Right atrium auricular region (tissue), 2 donors: ENCODE data around the gene PDZD2. TPM values are rescaled to one million over a fixed set of nuclear protein-coding genes. Genes with fewer than 3 reads are reported as not detected.

Source experiments
- DNase-seq: peaks from one replicate; pipeline ENCODE4 v3.0.0-alpha.2; 2019; ENCODE audit warnings: low spot score
- H3K27ac ChIP-seq, 2 donors: fragments of 200-600 bp; sonication (generic); 1 replicate in 1 of 2; 2 replicates in 1 of 2; pipeline ENCODE4 v1.5.1; 2016 to 2019
- H3K27me3 ChIP-seq, 2 donors: fragments of 200-600 bp; sonication (generic); one replicate each; pipeline versions ENCODE4 v1.5.1 to v1.6.0; 2017 to 2019
- H3K36me3 ChIP-seq: fragments of 200-600 bp; sonication (generic); one replicate; pipeline ENCODE4 v1.5.1; 2016
- H3K4me1 ChIP-seq, 2 donors: fragments of 200-600 bp; sonication (generic); one replicate each; pipeline versions ENCODE4 v1.5.1 to v1.6.0; 2017 to 2019
- H3K4me3 ChIP-seq, 2 donors: fragments of 200-600 bp; sonication (generic); 1 replicate in 1 of 2; 2 replicates in 1 of 2; pipeline ENCODE4 v1.5.1; 2017 to 2019; ENCODE audit warnings: mild to moderate bottlenecking in 1 of 2, moderate library complexity in 1 of 2
- H3K9me3 ChIP-seq, 2 donors: fragments of 200-600 bp; sonication (generic); one replicate each; pipeline ENCODE4 v1.5.1; 2019
- CTCF ChIP-seq, 2 donors: fragments of 200-600 bp; sonication (generic); IDR thresholded peaks; one replicate each; pipeline ENCODE4 v1.5.1; 2019; ENCODE audit warnings: antibody characterized with exemption in 2 of 2
- total RNA-seq, 2 donors: library from RNA; depleted of rRNA; stranded (reverse); fragments of >200 nt; gene quantifications; one replicate each; pipeline ENCODE4 v1.1.0, GENCODE V29; 2016

The PDZD2 gene
- total RNA-seq, 2 donors from 2014 or later = 79.5 to 86.4 TPM

- no peak overlapping the region for H3K27ac ChIP-seq
- peaks cover 0 to 11% of the 10 kb centered on the region in 2 donors for H3K4me1 ChIP-seq
- no peak for DNase-seq
- TF ChIP-seq CTCF (IDR thresholded peaks at IDR 0.05) = no peak
- no peaks in the 10 kb centered on the region for H3K36me3 ChIP-seq
- H3K27me3 ChIP-seq = no peaks in the 10 kb centered on the region
- no peaks in the 10 kb centered on the region for H3K9me3 ChIP-seq
- no peak overlapping the region for H3K4me3 ChIP-seq
These were observed 354.4 kb downstream of the PDZD2 start for GRCh38 chr5:31993165-31993961.

GRCh38 chr5:31995006-31995405 is 356.1 kb downstream of the PDZD2 start:
- peaks cover 0 to 4% of the 10 kb centered on the region in 2 donors for H3K4me1 ChIP-seq
- H3K36me3 ChIP-seq = peaks cover 6% of the 10 kb centered on the region
- TF ChIP-seq CTCF (IDR thresholded peaks at IDR 0.05) = no peak
- H3K27ac ChIP-seq = no peak overlapping the region
- no peak overlapping the region for H3K4me3 ChIP-seq
- H3K9me3 ChIP-seq = no peaks in the 10 kb centered on the region
- no peak for DNase-seq
- H3K27me3 ChIP-seq = no peaks in the 10 kb centered on the region

- peaks cover 6% of the 10 kb centered on the region for H3K36me3 ChIP-seq
- no peak overlapping the region for H3K27ac ChIP-seq
- no peak overlapping the region for H3K4me3 ChIP-seq
- H3K9me3 ChIP-seq = no peaks in the 10 kb centered on the region
- no peak for DNase-seq
- TF ChIP-seq CTCF (IDR thresholded peaks at IDR 0.05) = no peak
- H3K27me3 ChIP-seq = no peaks in the 10 kb centered on the region
- no peaks in the 10 kb centered on the region for H3K4me1 ChIP-seq
These were observed 356.8 kb downstream of the PDZD2 start for GRCh38 chr5:31995714-31996113.

- DNase-seq = no peak
- no peak overlapping the region for H3K4me3 ChIP-seq
- H3K9me3 ChIP-seq = no peaks in the 10 kb centered on the region
- H3K36me3 ChIP-seq = peaks cover 6% of the 10 kb centered on the region
- no peaks in the 10 kb centered on the region for H3K4me1 ChIP-seq
- TF ChIP-seq CTCF (IDR thresholded peaks at IDR 0.05) = no peak
- no peak overlapping the region for H3K27ac ChIP-seq
- H3K27me3 ChIP-seq = no peaks in the 10 kb centered on the region
These were observed 358.0 kb downstream of the PDZD2 start for GRCh38 chr5:31996909-31997308.

- Histone ChIP-seq H3K9me3 (no peaks in the 10 kb centered on the region), H3K27ac (no peak overlapping the region), H3K4me3 (no peak overlapping the region), H3K36me3 (peaks cover 6% of the 10 kb centered on the region), H3K27me3 (no peaks in the 10 kb centered on the region), H3K4me1 (no peaks in the 10 kb centered on the region)
- TF ChIP-seq CTCF (IDR thresholded peaks at IDR 0.05) = no peak
- no peak for DNase-seq
These were observed 360.5 kb downstream of the PDZD2 start for GRCh38 chr5:31999470-31999869.

GRCh38 chr5:32000731-32001130 is 361.8 kb downstream of the PDZD2 start:
- no peak for DNase-seq
- Histone ChIP-seq H3K4me1 (no peaks in the 10 kb centered on the region), H3K36me3 (peaks cover 6% of the 10 kb centered on the region), H3K27ac (no peak overlapping the region), H3K27me3 (no peaks in the 10 kb centered on the region), H3K4me3 (no peak overlapping the region), H3K9me3 (no peaks in the 10 kb centered on the region)
- no peak for TF ChIP-seq CTCF (IDR thresholded peaks at IDR 0.05)
